Measurements from ENCODE around the gene MDK.

DNA sequence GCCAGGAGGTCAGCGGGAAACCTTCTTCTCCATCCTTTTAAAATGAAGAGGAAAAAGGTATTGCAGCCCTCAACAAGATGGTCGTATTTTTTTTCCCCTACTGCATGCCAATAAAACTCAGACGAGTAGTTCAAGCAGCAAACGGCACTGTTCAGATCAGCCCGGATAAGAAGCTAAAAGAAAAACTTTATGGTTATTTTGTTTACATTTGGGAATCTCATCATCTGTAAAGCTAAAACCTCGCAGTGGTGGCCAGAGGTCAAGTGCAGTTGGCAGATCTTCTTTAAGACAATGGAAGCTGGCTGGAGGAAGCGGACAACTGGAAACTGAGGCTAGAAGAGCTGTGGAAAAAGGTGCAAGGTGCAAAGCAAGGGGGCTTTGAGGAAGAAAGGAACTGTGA lies 41.1 kb downstream of the MDK start:
- TF ChIP-seq REST (IDR thresholded peaks at IDR 0.05; ENCODE audit: borderline replicate concordance) (no peak), EZH2 (IDR thresholded peaks at IDR 0.05; ENCODE audit: borderline replicate concordance, insufficient read depth, low read length, poor library complexity, severe bottlenecking) (no peak), RAD21 (conservative IDR thresholded peaks at IDR 0.05) (no peak), TAF1 (IDR thresholded peaks at IDR 0.05; ENCODE audit: low read depth) (no peak), POLR2AphosphoS5 (IDR thresholded peaks at IDR 0.05) (no peak), SMC3 (conservative IDR thresholded peaks at IDR 0.05; ENCODE audit: poor library complexity) (no peak), EP300 (conservative IDR thresholded peaks at IDR 0.05; ENCODE audit: poor library complexity, severe bottlenecking) (no peak), MXI1 (conservative IDR thresholded peaks at IDR 0.05; ENCODE audit: poor library complexity, severe bottlenecking) (no peak)
- TF ChIP-seq, protein P1, sequence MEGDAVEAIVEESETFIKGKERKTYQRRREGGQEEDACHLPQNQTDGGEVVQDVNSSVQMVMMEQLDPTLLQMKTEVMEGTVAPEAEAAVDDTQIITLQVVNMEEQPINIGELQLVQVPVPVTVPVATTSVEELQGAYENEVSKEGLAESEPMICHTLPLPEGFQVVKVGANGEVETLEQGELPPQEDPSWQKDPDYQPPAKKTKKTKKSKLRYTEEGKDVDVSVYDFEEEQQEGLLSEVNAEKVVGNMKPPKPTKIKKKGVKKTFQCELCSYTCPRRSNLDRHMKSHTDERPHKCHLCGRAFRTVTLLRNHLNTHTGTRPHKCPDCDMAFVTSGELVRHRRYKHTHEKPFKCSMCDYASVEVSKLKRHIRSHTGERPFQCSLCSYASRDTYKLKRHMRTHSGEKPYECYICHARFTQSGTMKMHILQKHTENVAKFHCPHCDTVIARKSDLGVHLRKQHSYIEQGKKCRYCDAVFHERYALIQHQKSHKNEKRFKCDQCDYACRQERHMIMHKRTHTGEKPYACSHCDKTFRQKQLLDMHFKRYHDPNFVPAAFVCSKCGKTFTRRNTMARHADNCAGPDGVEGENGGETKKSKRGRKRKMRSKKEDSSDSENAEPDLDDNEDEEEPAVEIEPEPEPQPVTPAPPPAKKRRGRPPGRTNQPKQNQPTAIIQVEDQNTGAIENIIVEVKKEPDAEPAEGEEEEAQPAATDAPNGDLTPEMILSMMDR (IDR thresholded peaks at IDR 0.05; ENCODE audit: poor library complexity, severe bottlenecking): no peak
